GM23338 (cell line): ENCODE data around the gene ZFHX3.
A peak's percentile ranks its signal among the peaks of the same experiment; 100 is the strongest.

Source experiments
- CREB1 ChIP-seq: fragments of 250-450 bp; sonication (Bioruptor Pico); IDR thresholded peaks from 2 replicates; pipeline ENCODE4 v1.5.0; 2020; ENCODE audit warnings: low read depth, mild to moderate bottlenecking, moderate library complexity
- EZH2 ChIP-seq: fragments of 200-600 bp; sonication (generic); IDR thresholded peaks from one replicate; pipeline ENCODE4 v1.8.0; 2017; ENCODE audit warnings: antibody characterized with exemption, mild to moderate bottlenecking, low read depth; ENCODE audit not compliant: unreplicated experiment
- EZH2phosphoT487 ChIP-seq: fragments of 200-600 bp; sonication (generic); IDR thresholded peaks from one replicate; pipeline ENCODE4 v1.8.1; 2018; ENCODE audit warnings: antibody characterized with exemption; ENCODE audit not compliant: unreplicated experiment
- POLR2AphosphoS5 ChIP-seq: IDR thresholded peaks from 2 replicates; pipeline ENCODE4 v1.6.1; 2016; ENCODE audit warnings: antibody characterized with exemption, low read depth
- TF ChIP-seq, protein P1 (sequence below), 2 experiments: fragments of 200-600 bp in 1 of 2; sonication (generic) in 1 of 2; conservative IDR thresholded peaks; 2 replicates each; pipeline versions ENCODE4 v1.5.1 to v1.6.1; 2016 to 2017; ENCODE audit warnings: antibody characterized with exemption in 2 of 2, low read depth in 2 of 2, mild to moderate bottlenecking in 2 of 2, moderate library complexity in 1 of 2

DNA sequence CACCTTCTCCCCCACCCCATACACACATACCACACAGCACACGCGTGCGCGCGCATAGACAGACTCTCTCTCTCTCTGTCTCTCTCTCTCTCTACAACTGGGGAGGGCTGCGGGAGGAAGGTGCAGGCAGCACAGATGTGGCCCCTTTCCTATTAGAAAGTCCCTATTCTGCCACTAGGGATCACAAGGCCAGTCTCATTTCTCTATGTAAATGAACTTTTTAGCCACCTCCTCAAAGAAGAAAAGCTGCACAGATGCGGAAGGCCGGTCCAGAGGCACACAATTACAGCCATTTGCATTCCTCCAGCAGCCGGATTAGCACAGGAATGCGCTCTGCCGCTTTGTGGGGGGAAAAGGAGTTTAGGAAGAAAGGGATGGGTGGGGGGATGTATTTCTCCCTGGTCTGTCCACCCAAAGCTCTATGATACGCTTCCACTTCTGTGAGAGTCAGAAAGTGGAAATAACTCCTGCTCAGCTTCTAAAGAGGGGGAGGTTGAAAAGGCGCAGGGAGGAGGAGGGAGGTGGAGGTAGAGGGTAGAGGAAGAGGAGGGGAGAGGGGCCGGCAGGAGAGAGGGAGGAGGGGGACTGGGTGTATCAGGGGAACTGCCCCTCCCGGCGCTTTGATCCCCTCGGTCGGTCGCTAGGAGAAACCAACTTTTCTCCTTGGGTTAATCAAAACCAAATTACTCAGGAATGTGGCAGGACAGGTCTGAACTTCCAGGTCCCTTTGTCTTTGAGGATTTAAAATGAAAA, 11.7 kb downstream of the ZFHX3 start:
- TF ChIP-seq, protein P1, sequence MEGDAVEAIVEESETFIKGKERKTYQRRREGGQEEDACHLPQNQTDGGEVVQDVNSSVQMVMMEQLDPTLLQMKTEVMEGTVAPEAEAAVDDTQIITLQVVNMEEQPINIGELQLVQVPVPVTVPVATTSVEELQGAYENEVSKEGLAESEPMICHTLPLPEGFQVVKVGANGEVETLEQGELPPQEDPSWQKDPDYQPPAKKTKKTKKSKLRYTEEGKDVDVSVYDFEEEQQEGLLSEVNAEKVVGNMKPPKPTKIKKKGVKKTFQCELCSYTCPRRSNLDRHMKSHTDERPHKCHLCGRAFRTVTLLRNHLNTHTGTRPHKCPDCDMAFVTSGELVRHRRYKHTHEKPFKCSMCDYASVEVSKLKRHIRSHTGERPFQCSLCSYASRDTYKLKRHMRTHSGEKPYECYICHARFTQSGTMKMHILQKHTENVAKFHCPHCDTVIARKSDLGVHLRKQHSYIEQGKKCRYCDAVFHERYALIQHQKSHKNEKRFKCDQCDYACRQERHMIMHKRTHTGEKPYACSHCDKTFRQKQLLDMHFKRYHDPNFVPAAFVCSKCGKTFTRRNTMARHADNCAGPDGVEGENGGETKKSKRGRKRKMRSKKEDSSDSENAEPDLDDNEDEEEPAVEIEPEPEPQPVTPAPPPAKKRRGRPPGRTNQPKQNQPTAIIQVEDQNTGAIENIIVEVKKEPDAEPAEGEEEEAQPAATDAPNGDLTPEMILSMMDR (conservative IDR thresholded peaks at IDR 0.05; ENCODE audit: low read depth in 2 of 2), result no peak
- TF ChIP-seq EZH2phosphoT487 (no peak), EZH2 (peak; percentile 45), CREB1 (CRISPR knock-in tag) (no peak), POLR2AphosphoS5 (no peak)
